K562 (cell line): ENCODE measurements around the gene CMTM4. TPM values are rescaled to one million over a fixed set of nuclear protein-coding genes. Genes with fewer than 3 reads are reported as not detected.

Experiments used
- CBFA2T3 ChIP-seq: fragments of 450-650 bp; IDR thresholded peaks from 2 replicates; pipeline ENCODE4 v1.6.1; 2017
- CBX5 ChIP-seq: IDR thresholded peaks from 2 replicates; pipeline ENCODE4 v1.6.1; 2014; ENCODE audit warnings: low read depth, borderline replicate concordance
- CEBPB ChIP-seq: fragments of 450-650 bp; IDR thresholded peaks from 2 replicates; pipeline ENCODE4 v1.6.1; 2016; ENCODE audit warnings: missing genetic modification characterization, missing compliant biosample characterization
- CTBP1 ChIP-seq: fragments of 450-650 bp; IDR thresholded peaks from 2 replicates; pipeline ENCODE4 v1.6.1; 2016; ENCODE audit warnings: borderline replicate concordance
- FOXK2 ChIP-seq, 2 experiments: fragments of 450-650 bp; IDR thresholded peaks in 1 of 2; conservative IDR thresholded peaks in 1 of 2; 2 replicates each; pipeline ENCODE4 v1.6.1; 2016; ENCODE audit warnings: low read depth in 2 of 2, mild to moderate bottlenecking in 1 of 2
- HOXB6 ChIP-seq: fragments of 250-450 bp; sonication (Bioruptor Pico); IDR thresholded peaks from 2 replicates; pipeline ENCODE4 v1.5.1; 2022; ENCODE audit warnings: mild to moderate bottlenecking, borderline replicate concordance
- KDM4B ChIP-seq, 2 experiments: fragments of 450-650 bp in 1 of 2; sonication (generic) in 1 of 2; IDR thresholded peaks; 2 replicates each; pipeline ENCODE4 v1.6.1; 2016 to 2017; ENCODE audit warnings: borderline replicate concordance in 2 of 2, antibody characterized with exemption in 1 of 2, low read depth in 1 of 2, mild to moderate bottlenecking in 1 of 2
- NFE2 ChIP-seq: IDR thresholded peaks from 2 replicates; pipeline ENCODE4 v1.6.1; 2014; ENCODE audit warnings: antibody characterized with exemption, low read depth
- NONO ChIP-seq, 2 experiments: fragments of 200-400 bp in 1 of 2; fragments of 450-650 bp in 1 of 2; formaldehyde crosslinking in 1 of 2; IDR thresholded peaks; 2 replicates each; pipeline ENCODE4 v1.6.1; 2017; ENCODE audit warnings: low read depth in 2 of 2, mild to moderate bottlenecking in 2 of 2, moderate library complexity in 2 of 2, low read length in 1 of 2
- NR2F6 ChIP-seq: fragments of 450-650 bp; formaldehyde crosslinking; IDR thresholded peaks from 2 replicates; pipeline ENCODE4 v1.4.0; 2020; ENCODE audit warnings: mild to moderate bottlenecking
- PHF21A ChIP-seq: fragments of 450-650 bp; IDR thresholded peaks from 2 replicates; pipeline ENCODE4 v1.6.1; 2017; ENCODE audit warnings: low read depth, borderline replicate concordance
- POLR3A ChIP-seq: IDR thresholded peaks from 2 replicates; pipeline ENCODE4 v1.6.1; 2011; ENCODE audit warnings: borderline replicate concordance, mild to moderate bottlenecking, moderate library complexity; ENCODE audit not compliant: insufficient read length, insufficient read depth; ENCODE audit errors: extremely low read depth
- PRMT5 ChIP-seq: sonication (generic); formaldehyde crosslinking; IDR thresholded peaks from 2 replicates; pipeline ENCODE4 v1.5.0; 2020; ENCODE audit warnings: missing genetic modification reagents
- SIN3B ChIP-seq: fragments of 450-650 bp; IDR thresholded peaks from 2 replicates; pipeline ENCODE4 v1.6.1; 2017; ENCODE audit warnings: low read depth, mild to moderate bottlenecking, moderate library complexity
- SMAD2 ChIP-seq: fragments of 150-350 bp; IDR thresholded peaks from 2 replicates; pipeline ENCODE4 v1.6.1; 2014; ENCODE audit warnings: low read depth, mild to moderate bottlenecking, low read length
- TARDBP ChIP-seq: fragments of 450-650 bp; IDR thresholded peaks from 2 replicates; pipeline ENCODE4 v1.6.1; 2016
- YBX1 ChIP-seq: fragments of 450-650 bp; IDR thresholded peaks from 2 replicates; pipeline ENCODE4 v1.7.1; 2016; ENCODE audit warnings: mild to moderate bottlenecking
- ZKSCAN3 ChIP-seq: fragments of 250-450 bp; sonication (Bioruptor Pico); IDR thresholded peaks from 2 replicates; pipeline ENCODE4 v1.4.0; 2020
- polyA plus RNA-seq, 8 experiments: library from polyadenylated mRNA; depleted of rRNA in 4 of 8; stranded (reverse) in 5 of 8; unstranded in 3 of 8; fragments of >200 nt; fragmentation: Nextera tagmentation in 2 of 8; fragmentation: Illumina TruSeq in 1 of 8; extraction: Ambion mirVana in 2 of 8; extraction: Trizol in 1 of 8; gene quantifications; 2 replicates each; pipeline versions ENCODE4 v1.2.1 to v1.2.3, GENCODE V29; 2011 to 2014; ENCODE audit warnings: inconsistent platforms in 1 of 8, missing spikeins in 1 of 8
- total RNA-seq, 7 experiments: library from RNA; depleted of rRNA in 6 of 7; stranded (reverse); fragments of >200 nt in 6 of 7; fragmentation: Illumina TruSeq in 2 of 7; extraction: Trizol in 2 of 7; gene quantifications; 2 replicates each; pipeline versions ENCODE4 v1.2.1 to v1.2.3, GENCODE V29; 2011 to 2021; ENCODE audit warnings: low replicate concordance in 1 of 7
- TF ChIP-seq, protein P1 (sequence below): IDR thresholded peaks from 2 replicates; pipeline ENCODE4 v1.6.1; 2011; ENCODE audit not compliant: insufficient read length; ENCODE audit errors: extremely low read depth
- TF ChIP-seq, protein P2 (sequence below), 3 experiments: fragments of 200-800 bp in 1 of 3; sonication (Bioruptor generic) in 1 of 3; sonication (generic) in 1 of 3; formaldehyde crosslinking in 1 of 3; IDR thresholded peaks; 2 replicates each; pipeline versions ENCODE4 v1.6.1 to v1.8.0; 2016 to 2022; ENCODE audit warnings: mild to moderate bottlenecking in 2 of 3, missing compliant biosample characterization in 2 of 3, missing genetic modification characterization in 2 of 3, missing genetic modification reagents in 1 of 3
- TF ChIP-seq, protein P3 (sequence below): fragments of 250-450 bp; sonication (Bioruptor Pico); IDR thresholded peaks from 2 replicates; pipeline ENCODE4 v1.4.0; 2020; ENCODE audit warnings: mild to moderate bottlenecking
- TF ChIP-seq, protein P4 (sequence below): fragments of 200-800 bp; sonication (Bioruptor generic); IDR thresholded peaks from 2 replicates; pipeline ENCODE4 v1.6.1; 2017; ENCODE audit warnings: missing genetic modification characterization, missing compliant biosample characterization
- TF ChIP-seq, protein P5 (sequence below): fragments of 450-650 bp; IDR thresholded peaks from 2 replicates; pipeline ENCODE4 v1.6.1; 2016; ENCODE audit warnings: missing biosample characterization, missing genetic modification characterization

CMTM4 gene
- total and polyA plus RNA-seq, 9 of the 15 experiments (the other 6 are each of a cell fraction or from before 2014, with no cell fraction given): 2.0 to 21.3 (median 12.5) TPM

DNA sequence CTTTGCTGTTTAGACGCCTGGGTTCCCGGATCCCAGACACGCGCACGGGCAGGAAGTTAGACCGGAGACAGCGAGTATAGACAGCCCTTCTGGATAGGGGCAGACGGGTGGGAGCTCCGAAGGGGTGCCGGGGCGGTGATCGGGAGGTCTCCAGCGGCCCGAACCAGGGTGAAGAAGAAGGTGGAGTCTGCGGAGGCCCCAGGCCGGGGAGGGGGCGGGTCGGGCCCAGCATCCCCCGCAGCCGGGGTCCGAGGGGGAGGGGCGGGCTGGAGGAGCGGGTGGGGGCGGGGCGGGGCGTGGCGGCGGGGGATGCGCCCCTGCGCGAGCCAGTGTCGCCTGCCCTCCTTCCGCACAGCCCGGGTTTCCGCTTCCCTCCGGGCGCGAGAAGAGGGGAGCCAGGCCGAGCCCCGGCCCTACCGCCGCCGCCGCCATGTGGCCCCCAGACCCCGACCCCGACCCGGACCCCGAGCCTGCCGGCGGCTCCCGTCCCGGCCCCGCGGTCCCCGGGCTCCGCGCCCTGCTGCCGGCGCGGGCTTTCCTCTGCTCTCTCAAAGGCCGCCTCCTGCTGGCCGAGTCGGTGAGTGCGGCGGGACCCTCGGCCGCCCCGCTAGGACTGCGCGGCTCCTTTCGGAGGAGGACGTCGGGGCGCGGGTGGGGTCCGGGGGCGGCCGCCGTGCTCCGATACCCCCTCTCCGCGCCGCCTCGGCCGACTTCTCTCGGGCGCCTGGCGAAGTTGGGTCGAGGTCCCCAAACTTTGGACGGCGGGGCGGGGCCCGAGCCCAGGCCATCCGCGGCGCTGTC lies 92.0 kb downstream of the CMTM4 start, which contains the start of gene CMTM3 (continued):
- TF ChIP-seq, protein P1, sequence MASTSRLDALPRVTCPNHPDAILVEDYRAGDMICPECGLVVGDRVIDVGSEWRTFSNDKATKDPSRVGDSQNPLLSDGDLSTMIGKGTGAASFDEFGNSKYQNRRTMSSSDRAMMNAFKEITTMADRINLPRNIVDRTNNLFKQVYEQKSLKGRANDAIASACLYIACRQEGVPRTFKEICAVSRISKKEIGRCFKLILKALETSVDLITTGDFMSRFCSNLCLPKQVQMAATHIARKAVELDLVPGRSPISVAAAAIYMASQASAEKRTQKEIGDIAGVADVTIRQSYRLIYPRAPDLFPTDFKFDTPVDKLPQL: no peak
- TF ChIP-seq PHF21A (no peak), ZKSCAN3 (no peak), TARDBP (no peak), NR2F6 (no peak), PRMT5 (CRISPR knock-in tag) (no peak), CEBPB (no peak), CBX5 (no peak), SMAD2 (no peak), KDM4B (IDR thresholded peaks at IDR 0.05; ENCODE audit: borderline replicate concordance in 2 of 2, low read depth in 1 of 2) (no peak), NFE2 (no peak), NONO (IDR thresholded peaks at IDR 0.05; ENCODE audit: low read depth in 2 of 2, low read length in 1 of 2) (0 out of 4 replicates have a peak, but pooled peaks of 1 of the 2 experiments have one; percentile 51), CBFA2T3 (no peak), SIN3B (0 out of 2 replicates have a peak, but pooled peaks have one; percentile 25), HOXB6 (CRISPR knock-in tag) (no peak), CTBP1 (0 out of 2 replicates have a peak, but pooled peaks have one; percentile 12), FOXK2 (conservative IDR thresholded peaks at IDR 0.05 in 1 of 2, IDR thresholded peaks at IDR 0.05 in 1 of 2; ENCODE audit: low read depth in 2 of 2) (no peak), POLR3A (no peak), YBX1 (no peak)
- TF ChIP-seq, protein P2, sequence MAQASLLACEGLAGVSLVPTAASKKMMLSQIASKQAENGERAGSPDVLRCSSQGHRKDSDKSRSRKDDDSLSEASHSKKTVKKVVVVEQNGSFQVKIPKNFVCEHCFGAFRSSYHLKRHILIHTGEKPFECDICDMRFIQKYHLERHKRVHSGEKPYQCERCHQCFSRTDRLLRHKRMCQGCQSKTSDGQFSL (CRISPR knock-in tag; IDR thresholded peaks at IDR 0.05): no peak
- TF ChIP-seq, protein P2 (tag; IDR thresholded peaks at IDR 0.05): no peak
- TF ChIP-seq, protein P3, sequence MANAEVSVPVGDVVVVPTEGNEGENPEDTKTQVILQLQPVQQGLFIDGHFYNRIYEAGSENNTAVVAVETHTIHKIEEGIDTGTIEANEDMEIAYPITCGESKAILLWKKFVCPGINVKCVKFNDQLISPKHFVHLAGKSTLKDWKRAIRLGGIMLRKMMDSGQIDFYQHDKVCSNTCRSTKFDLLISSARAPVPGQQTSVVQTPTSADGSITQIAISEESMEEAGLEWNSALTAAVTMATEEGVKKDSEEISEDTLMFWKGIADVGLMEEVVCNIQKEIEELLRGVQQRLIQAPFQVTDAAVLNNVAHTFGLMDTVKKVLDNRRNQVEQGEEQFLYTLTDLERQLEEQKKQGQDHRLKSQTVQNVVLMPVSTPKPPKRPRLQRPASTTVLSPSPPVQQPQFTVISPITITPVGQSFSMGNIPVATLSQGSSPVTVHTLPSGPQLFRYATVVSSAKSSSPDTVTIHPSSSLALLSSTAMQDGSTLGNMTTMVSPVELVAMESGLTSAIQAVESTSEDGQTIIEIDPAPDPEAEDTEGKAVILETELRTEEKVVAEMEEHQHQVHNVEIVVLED (CRISPR knock-in tag): 0 out of 2 replicates have a peak, but pooled peaks have one; percentile 28
- TF ChIP-seq, protein P4, sequence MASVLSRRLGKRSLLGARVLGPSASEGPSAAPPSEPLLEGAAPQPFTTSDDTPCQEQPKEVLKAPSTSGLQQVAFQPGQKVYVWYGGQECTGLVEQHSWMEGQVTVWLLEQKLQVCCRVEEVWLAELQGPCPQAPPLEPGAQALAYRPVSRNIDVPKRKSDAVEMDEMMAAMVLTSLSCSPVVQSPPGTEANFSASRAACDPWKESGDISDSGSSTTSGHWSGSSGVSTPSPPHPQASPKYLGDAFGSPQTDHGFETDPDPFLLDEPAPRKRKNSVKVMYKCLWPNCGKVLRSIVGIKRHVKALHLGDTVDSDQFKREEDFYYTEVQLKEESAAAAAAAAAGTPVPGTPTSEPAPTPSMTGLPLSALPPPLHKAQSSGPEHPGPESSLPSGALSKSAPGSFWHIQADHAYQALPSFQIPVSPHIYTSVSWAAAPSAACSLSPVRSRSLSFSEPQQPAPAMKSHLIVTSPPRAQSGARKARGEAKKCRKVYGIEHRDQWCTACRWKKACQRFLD (CRISPR knock-in tag): no peak
- TF ChIP-seq, protein P5, sequence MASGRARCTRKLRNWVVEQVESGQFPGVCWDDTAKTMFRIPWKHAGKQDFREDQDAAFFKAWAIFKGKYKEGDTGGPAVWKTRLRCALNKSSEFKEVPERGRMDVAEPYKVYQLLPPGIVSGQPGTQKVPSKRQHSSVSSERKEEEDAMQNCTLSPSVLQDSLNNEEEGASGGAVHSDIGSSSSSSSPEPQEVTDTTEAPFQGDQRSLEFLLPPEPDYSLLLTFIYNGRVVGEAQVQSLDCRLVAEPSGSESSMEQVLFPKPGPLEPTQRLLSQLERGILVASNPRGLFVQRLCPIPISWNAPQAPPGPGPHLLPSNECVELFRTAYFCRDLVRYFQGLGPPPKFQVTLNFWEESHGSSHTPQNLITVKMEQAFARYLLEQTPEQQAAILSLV: no peak
